Umbilical cord (tissue), 2 donors: ENCODE measurements around the gene SPRN. TPM values are rescaled to one million over a fixed set of nuclear protein-coding genes. Genes with fewer than 3 reads are reported as not detected.
"Not testable (repeated sequence)": the region's sequence is repeated elsewhere in the genome, so short reads cannot be mapped to it uniquely, and the experiment has no call there.

Experiments used
- DNase-seq: peaks from one replicate; pipeline ENCODE4 v3.0.0-alpha.2; 2015; ENCODE audit warnings: low spot score
- total RNA-seq: library from RNA; depleted of rRNA; stranded (reverse); fragments of >200 nt; gene quantifications from one replicate; pipeline ENCODE4 v1.2.3, GENCODE V29; 2014; ENCODE audit warnings: low replicate concordance; ENCODE audit not compliant: insufficient read depth

SPRN gene
- total RNA-seq, 1 donor from 2014 or later, result 0.96 TPM

DNA sequence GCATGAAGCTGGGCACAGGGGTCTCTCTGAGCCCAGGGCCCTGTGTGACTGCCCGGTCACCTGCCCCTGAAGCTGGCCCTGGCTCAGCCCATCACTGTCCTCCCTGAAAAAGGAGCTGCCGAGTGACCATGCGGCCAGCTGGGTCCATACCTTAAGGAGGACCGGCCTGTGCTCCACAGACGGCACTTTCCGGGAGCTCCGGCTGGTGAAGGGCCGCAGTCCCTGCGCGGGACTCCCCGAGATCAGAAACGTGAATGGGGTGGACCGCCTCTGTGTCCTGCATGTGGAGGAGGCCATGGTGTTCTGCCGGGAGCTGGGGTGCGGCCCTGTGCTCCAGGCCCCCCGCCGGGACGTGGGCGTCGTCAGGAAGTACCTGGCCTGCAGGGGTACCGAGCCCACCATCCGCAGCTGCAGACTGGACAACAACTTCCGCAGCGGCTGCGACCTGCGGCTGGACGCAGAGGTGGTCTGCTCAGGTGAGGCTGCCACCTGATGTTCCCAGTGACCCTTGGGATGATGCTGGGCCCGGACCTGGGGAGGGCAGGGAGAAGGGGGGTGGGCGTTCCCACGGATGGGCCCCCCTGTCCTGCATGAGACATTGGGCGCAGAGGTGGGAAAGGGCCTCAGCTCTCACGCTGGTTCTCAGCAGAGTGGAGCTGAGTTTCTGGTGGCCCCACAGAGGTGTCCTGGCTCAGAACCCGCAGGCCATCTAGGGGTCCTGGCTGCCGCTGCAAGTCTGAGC, 32.8 kb upstream of the SPRN start:
- DNase-seq, result no peak

- DNase-seq, result no peak
These were observed 31.9 kb upstream of the SPRN start for GRCh38 chr10:133456041-133456951.

- no peak for DNase-seq
These were observed 31.2 kb upstream of the SPRN start for GRCh38 chr10:133455611-133456031.

DNA sequence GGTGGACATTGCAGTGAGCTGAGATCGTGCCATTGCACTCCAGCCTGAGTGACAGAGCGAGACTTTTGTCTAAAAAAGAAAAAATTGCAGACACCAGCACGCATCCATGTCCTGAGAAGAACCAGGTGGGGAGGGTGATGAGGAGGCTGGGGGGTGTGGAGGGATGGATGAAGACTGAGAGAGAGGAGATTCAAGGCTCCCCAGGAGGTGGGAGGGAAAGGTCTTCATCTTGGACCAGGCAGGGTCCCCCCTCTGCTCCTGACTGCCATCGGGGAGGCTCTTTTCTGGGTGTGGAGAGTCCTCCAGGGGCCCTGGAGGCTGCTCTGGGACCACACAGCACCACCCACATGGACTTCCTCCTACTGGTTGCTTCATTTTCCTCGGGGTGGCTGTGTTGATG, 30.8 kb upstream of the SPRN start:
- no peak for DNase-seq

DNA sequence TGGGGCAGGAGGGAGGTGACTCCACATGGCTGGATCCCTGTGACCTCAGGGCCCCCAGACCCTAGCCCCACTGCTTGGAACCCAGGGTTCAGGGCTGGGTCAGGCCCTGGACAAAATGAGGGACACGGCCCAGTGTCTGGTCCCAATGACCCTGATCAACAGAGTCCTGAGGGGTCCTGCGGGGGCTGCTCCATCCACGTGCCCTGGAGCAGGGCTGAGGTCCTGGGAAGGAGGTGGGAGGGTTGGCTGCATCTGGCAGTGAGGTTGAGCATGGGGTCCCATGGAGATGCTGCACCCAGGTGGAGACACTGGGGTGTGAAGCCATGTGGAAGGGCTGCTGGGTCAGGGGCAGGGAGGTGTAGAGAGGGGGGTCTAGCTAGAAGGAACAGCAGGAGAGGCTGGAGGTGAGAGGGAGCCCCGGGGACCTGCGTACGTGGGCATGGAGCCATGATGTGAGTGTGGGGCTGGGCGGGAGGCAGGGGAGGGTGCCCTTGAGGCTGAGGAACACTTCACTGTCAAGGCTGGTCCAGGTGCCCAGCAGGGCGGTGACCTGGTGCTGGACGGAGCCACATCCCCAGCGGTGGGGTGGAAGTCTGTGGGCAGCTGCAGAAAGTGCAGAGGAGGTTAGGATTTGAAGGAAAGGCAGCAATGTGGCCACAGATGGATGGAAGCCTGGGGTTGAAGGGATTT, 29.9 kb upstream of the SPRN start:
- DNase-seq, result no peak

- DNase-seq, result no peak
These were observed 29.2 kb upstream of the SPRN start, which contains the start of gene SCART1 for GRCh38 chr10:133453516-133454203. TSS of gene SCART1 (plus strand) at chr10:133453945. CDS start at chr10:133453998, 53 bp downstream.

- DNase-seq, result no peak
These were observed 28.0 kb upstream of the SPRN start for GRCh38 chr10:133452453-133452852.

DNA sequence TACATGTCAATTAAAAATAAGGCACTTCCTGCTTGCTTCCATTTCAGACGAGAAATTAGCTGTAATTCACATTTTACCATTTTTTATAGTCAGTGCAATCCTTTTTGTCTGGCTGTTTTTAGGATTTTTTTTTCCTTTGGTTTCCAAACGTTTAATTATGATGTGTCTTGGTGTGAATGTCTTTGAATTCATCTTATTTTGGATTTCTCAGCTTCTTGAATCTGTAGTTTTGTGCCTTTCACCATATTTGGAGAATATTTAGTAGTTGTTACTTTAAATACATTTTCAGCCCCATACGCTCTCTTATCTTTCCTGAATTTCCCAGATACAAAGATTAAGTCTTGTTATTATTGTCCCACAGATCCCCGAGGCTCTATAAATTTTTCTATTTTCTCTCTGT, 26.9 kb upstream of the SPRN start:
- DNase-seq, result no peak

GRCh38 chr10:133448120-133448519, 23.7 kb upstream of the SPRN start:
- no peak for DNase-seq

DNA sequence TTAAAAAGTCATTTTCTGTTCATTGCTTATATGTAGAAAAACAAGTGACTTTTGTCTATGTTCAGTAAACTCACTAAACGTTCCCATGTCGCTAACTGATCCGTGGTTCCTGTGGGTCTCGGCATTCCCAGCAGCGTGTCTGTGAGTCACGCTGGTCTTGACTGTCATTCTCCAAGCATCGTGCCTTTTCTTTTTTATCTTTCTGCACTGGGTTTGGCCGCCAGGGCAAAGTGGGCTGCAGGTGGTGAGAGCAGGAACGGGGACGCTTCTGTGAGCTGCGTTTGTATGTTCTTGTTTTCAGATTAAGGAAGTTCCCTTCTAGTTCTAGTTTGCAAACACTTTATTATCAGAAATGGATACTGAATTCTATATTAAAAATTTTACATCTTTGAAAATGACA, 22.6 kb upstream of the SPRN start:
- DNase-seq, result no peak

GRCh38 chr10:133445751-133446708, 21.6 kb upstream of the SPRN start:
- DNase-seq, result no peak

- no peak for DNase-seq
These were observed 20.9 kb upstream of the SPRN start for GRCh38 chr10:133445268-133445732.

GRCh38 chr10:133444342-133445267, 20.2 kb upstream of the SPRN start:
- DNase-seq, result no peak

DNA sequence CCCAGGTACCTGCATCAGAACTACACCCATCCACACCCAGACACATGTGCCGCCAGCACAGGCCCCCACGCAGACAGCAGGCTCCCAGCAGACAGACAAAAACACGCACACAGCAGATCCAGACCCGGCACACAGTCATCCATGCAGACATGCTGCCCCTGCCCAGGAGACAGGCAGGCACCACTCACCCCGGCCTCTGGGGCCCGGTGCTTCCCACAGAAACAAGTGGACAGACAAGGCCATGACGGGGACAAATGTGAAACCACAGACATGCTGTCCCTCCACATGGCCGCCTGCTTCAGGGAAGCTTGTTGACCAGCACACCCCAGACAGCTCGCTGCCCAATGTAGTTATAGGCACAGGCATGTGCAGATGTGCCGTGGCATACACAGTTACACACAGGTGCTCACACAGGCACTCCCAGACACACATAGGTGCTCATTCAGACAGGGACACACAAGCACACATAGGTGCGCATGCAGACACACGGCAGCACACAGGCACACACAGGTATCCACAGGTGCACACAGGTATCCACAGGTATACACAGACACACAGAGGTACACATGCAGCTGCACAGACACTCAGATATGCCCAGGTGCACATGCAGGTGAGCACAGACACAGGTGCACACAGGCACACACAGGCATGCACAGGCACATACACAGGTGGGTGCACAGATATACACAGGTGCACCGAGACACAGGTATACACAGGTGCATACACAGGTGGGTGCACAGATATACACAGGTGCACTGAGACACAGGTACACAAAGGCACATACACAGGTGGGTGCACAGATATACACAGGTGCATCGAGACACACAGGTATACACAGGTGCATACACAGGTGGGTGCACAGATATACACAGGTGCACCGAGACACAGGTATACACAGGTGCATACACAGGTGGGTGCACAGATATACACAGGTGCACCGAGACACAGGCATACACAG, 18.8 kb upstream of the SPRN start:
- DNase-seq, result no peak

DNA sequence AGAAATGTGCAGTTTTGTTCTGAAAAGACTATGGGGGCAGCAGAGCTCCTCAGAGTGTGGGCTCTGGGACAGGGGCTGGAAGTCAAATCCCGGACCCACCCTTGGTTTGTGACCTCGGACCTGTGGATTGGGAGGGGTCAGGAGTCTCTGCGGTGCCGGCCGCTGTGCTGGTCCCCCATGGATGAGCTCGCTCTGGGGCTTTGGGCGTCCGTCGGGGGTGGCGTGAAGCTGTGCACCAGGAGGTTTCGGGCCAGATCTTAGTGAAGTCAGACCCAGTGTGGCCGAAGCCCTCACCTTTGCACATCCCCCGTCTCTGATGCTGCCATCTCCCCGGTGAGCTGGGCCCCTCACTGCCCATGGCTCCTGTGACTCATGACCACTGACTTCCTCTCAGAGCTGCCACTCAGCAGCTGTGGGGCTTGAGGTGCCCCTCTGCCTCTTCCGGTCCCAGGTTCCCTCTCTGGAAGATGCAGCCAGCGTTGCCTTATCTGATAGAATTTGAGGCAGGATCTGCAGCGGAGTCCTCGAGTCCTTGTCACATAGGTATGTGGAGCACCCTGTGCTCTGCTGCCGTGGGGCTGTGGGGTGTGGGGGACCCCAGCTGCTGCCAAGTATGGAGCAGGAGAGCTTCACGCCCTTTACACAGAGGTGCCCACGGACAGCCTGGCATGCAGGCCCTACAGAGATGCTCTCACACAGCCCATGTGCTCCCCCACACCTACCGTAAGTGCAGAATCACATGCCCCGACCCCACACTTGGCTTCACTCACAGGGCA, 18.0 kb upstream of the SPRN start:
- no peak for DNase-seq

DNA sequence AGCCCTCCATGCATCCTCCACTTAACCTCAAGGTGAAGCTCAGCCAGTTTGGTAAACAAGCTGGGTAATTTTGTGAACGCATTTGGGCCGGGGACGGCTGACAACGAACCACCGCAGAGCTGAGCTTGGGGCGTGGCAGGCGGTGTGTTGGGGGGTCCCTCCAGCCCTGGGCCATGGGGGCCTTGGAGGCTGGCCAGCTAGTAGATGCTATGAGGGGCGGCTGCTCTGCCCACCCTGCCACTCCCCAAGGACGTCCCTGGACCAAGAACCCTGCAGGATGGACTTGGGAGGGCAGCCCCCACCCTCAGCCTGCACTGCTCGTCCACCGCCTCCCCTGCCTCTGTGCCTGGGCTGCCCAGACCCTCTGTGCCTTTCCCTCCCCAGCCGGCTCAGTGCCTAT, 17.4 kb upstream of the SPRN start:
- no peak for DNase-seq

- DNase-seq, result not testable (repeated sequence)
These were observed 16.9 kb upstream of the SPRN start for GRCh38 chr10:133441356-133441755.
